Right lobe of liver (tissue), 6 donors: ENCODE results near the gene RBFOX1. TPM values are rescaled to one million over a fixed set of nuclear protein-coding genes. Genes with fewer than 3 reads are reported as not detected.

Source experiments
- ATAC-seq, 4 donors: fragments of 200-7000 bp; cut with Tn5 transposase; one replicate each; pipeline ENCODE4 v1.9.1; 2020; ENCODE audit warnings: mild to moderate bottlenecking in 4 of 4, moderate library complexity in 4 of 4
- DNase-seq, 3 donors: peaks; one replicate each; pipeline ENCODE4 v3.0.0-alpha.2; 2020
- H3K27ac ChIP-seq, 3 donors: fragments of 200-600 bp; one replicate each; pipeline ENCODE4 v1.8.0; 2022
- H3K27me3 ChIP-seq, 2 donors: fragments of 200-600 bp; one replicate each; pipeline ENCODE4 v1.8.0; 2022
- H3K36me3 ChIP-seq, 4 donors: fragments of 200-600 bp; sonication (generic) in 1 of 4; one replicate each; pipeline versions ENCODE4 v1.5.1 to v1.8.0; 2017 to 2022; ENCODE audit warnings: control low read depth in 1 of 4
- H3K4me1 ChIP-seq, 4 donors: fragments of 200-600 bp; sonication (generic) in 1 of 4; one replicate each; pipeline versions ENCODE4 v1.5.1 to v1.8.0; 2017 to 2022; ENCODE audit warnings: control low read depth in 1 of 4
- H3K4me3 ChIP-seq, 3 donors: fragments of 200-600 bp; one replicate each; pipeline ENCODE4 v1.8.0; 2022
- H3K9me3 ChIP-seq, 4 donors: fragments of 200-600 bp; sonication (generic) in 1 of 4; one replicate each; pipeline versions ENCODE4 v1.5.1 to v1.8.0; 2017 to 2022; ENCODE audit warnings: control low read depth in 1 of 4
- POLR2A ChIP-seq: fragments of 450-650 bp; IDR thresholded peaks from one replicate; pipeline ENCODE4 v1.6.1; 2017; ENCODE audit warnings: antibody characterized with exemption, mild to moderate bottlenecking
- WGBS: methylation state at CpG from one replicate; pipeline ENCODE4 v1.1.6; 2018; ENCODE audit warnings: low coverage, low lambda C conversion rate; ENCODE audit not compliant: insufficient coverage; ENCODE audit errors: missing lambda C conversion rate; 5-methylcytosine and 5-hydroxymethylcytosine counted together
- intact Hi-C, 2 donors: fragments of 100-400 bp; cut with DNase I; formaldehyde crosslinking; loops; one replicate each; pipeline versions ENCODE4 v1.11.2 to v1.14.1; 2022
- total RNA-seq, 6 experiments: library from RNA; depleted of rRNA in 2 of 6; stranded (reverse); fragments of >200 nt in 2 of 6; fragmentation: NEBNext Ultra II Directional in 3 of 6; extraction: Animal tissue kit (Norgen Biotek cat#: 25700) in 3 of 6; gene quantifications; one replicate each; pipeline versions ENCODE4 v1.1.0 to v1.2.4, GENCODE V29; 2016 to 2023
- TF ChIP-seq, protein P1 (sequence below), 4 donors: fragments of 200-600 bp in 3 of 4; fragments of 450-650 bp in 1 of 4; IDR thresholded peaks; one replicate each; pipeline versions ENCODE4 v1.5.1 to v1.8.0; 2016 to 2022; ENCODE audit warnings: antibody characterized with exemption in 4 of 4, mild to moderate bottlenecking in 2 of 4
- donor health status: DM: no; HTN: yes; CAD: no.
- donor health status: DM: no; HTN: no; CAD: no.
- donor health status: DM: no; HTN: no; CAD: no.
- donor health status: DM: no; HTN: yes; CAD: no.
- donor health status: DM: no; HTN: yes; CAD: no.

RBFOX1 gene
- total RNA-seq, 6 experiments from 2014 or later, result 0.19 TPM; not detected in 5

DNA sequence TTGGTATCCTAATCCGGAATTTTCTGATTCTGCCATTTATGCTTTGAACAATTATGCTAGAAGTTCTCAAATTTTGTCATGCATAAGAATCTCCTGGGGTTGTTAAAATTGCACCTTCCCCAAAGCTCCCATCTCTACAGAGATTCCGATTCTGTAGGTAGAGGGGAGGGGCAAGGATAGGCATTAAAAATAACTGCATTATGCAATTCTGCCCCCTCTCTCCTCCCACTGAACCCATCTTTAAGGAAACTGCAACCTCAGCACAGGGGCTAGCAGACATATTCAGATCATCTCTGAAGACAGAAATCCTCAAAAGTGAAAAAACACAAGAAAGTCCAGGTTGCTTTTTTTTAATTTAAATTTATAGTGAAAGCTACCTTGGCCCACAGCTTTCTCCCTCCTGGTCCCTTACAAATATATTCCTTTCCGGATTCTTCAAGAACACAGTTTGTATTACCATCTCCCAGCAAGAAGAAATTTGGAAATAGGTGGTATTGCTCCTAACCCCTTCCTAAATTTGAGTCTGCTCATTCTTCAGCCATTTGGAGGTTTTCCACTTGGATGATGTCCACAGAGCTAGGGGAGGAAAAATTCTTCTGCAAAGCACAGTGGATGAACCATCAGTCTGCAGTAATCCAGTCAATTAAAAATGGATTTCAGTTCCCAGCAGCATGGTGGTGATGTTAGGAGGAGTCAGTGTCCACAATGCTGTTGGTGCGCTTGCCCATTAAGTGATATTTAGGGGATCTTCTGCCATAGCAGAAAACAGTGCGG is 67.7 kb downstream of the RBFOX1 start:
- H3K27me3 ChIP-seq, result no peaks in the 10 kb centered on the region
- intact Hi-C loops, result no loop called here
- WGBS, result 53% methylated on average over 5 of the region's 5 CpGs

DNA sequence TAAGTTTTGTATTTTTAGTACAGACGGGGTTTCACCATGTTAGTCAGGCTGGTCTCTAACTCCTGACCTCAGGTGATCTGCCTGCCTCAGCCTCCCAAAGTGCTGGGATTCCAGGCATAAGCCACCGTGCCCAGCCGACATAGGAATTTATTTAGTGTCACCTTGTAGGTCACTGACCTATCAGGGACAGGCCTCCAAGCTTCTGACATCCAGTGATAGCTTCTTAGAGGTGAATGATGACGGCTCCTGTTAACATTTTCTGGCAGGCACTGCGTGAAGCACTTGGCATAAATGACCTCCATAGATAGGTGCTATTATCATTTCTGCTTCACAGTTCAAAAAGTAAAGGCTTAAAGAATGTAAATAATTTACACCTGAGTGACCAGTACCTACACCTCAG is 71.6 kb downstream of the RBFOX1 start:
- H3K4me1 ChIP-seq, result no peaks in the 10 kb centered on the region
- DNase-seq, result no peak
- H3K9me3 ChIP-seq, result no peaks in the 10 kb centered on the region
- ATAC-seq, result no peak
- no peak overlapping the region for H3K27ac ChIP-seq
- H3K4me3 ChIP-seq, result no peak overlapping the region
- H3K36me3 ChIP-seq, result no peaks in the 10 kb centered on the region
- no peaks in the 10 kb centered on the region for H3K27me3 ChIP-seq
- 8% methylated on average over 3 of the region's 5 CpGs for WGBS
- intact Hi-C loops, result no loop called here
- TF ChIP-seq, protein P1, sequence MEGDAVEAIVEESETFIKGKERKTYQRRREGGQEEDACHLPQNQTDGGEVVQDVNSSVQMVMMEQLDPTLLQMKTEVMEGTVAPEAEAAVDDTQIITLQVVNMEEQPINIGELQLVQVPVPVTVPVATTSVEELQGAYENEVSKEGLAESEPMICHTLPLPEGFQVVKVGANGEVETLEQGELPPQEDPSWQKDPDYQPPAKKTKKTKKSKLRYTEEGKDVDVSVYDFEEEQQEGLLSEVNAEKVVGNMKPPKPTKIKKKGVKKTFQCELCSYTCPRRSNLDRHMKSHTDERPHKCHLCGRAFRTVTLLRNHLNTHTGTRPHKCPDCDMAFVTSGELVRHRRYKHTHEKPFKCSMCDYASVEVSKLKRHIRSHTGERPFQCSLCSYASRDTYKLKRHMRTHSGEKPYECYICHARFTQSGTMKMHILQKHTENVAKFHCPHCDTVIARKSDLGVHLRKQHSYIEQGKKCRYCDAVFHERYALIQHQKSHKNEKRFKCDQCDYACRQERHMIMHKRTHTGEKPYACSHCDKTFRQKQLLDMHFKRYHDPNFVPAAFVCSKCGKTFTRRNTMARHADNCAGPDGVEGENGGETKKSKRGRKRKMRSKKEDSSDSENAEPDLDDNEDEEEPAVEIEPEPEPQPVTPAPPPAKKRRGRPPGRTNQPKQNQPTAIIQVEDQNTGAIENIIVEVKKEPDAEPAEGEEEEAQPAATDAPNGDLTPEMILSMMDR (IDR thresholded peaks at IDR 0.05), result no peak
- no peak for TF ChIP-seq POLR2A

More for the DNA sequence above, 67.7 kb downstream of the RBFOX1 start:
- no peaks in the 10 kb centered on the region for H3K36me3 ChIP-seq
- ATAC-seq (no peak), DNase-seq (no peak)
- H3K27ac ChIP-seq, result no peak overlapping the region
- TF ChIP-seq POLR2A, result no peak
- TF ChIP-seq, protein P1 (IDR thresholded peaks at IDR 0.05), result no peak
- no peaks in the 10 kb centered on the region for H3K4me1 ChIP-seq
- no peak overlapping the region for H3K4me3 ChIP-seq
- H3K9me3 ChIP-seq, result no peaks in the 10 kb centered on the region

GRCh38 chr16:7405166-7405565 is 72.5 kb downstream of the RBFOX1 start:
- WGBS, result 40% methylated on average over 12 of the region's 16 CpGs
- H3K36me3 ChIP-seq, result no peaks in the 10 kb centered on the region
- ATAC-seq, result no peak
- no peaks in the 10 kb centered on the region for H3K4me1 ChIP-seq
- no peak overlapping the region for H3K4me3 ChIP-seq
- intact Hi-C loops, result no loop called here
- H3K27ac ChIP-seq, result no peak overlapping the region
- DNase-seq, result no peak
- H3K27me3 ChIP-seq, result no peaks in the 10 kb centered on the region
- TF ChIP-seq, protein P1 (IDR thresholded peaks at IDR 0.05), result no peak
- no peak for TF ChIP-seq POLR2A
- H3K9me3 ChIP-seq, result no peaks in the 10 kb centered on the region

DNA sequence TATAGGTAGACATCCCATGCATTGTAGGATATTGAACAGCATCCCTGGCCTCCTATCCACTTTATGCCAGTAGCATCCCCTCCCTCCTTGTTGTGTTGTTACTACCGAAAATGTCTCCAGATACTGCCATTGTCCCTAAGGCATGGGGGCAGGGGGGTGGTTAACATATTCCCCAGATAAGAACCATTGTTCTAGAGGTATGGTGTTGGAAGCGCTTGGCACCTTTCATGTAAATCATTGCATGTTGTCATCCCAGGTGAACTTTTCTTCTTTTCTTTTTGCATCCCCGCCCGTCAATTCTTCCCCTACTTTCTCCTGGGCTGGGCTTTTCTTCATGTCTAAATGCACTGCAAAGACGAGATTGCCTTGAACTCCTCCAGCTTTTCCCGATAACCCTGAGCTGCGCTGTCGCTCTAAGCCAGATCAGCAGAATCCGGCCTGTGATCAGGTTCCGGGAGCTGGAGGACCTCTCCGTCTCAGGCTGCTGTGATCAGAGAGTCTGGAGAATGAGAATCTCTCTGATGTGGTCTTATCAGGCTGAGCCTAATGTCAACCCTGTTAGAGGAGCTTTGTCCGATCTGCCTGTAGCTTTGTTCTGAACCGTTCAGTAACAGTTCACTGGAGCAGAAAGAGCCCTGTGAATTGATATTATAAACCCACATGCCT is 76.2 kb downstream of the RBFOX1 start:
- Histone ChIP-seq H3K9me3 (no peaks in the 10 kb centered on the region), H3K36me3 (no peaks in the 10 kb centered on the region), H3K27ac (no peak overlapping the region), H3K4me1 (no peaks in the 10 kb centered on the region), H3K4me3 (no peak overlapping the region), H3K27me3 (no peaks in the 10 kb centered on the region)
- TF ChIP-seq, protein P1 (IDR thresholded peaks at IDR 0.05), result no peak
- TF ChIP-seq POLR2A, result no peak
- intact Hi-C loops, result no loop called here
- no peak for DNase-seq
- WGBS, result 22% methylated on average over 12 of the region's 13 CpGs
- no peak for ATAC-seq
